SIG-M5 (cell line): Measurements from ENCODE around the gene AGMO.

ENCODE experiments used
- DNase-seq: peaks from one replicate; lab custom pipeline; 2025; lab: John Stamatoyannopoulos, UW

AGMO gene

DNA sequence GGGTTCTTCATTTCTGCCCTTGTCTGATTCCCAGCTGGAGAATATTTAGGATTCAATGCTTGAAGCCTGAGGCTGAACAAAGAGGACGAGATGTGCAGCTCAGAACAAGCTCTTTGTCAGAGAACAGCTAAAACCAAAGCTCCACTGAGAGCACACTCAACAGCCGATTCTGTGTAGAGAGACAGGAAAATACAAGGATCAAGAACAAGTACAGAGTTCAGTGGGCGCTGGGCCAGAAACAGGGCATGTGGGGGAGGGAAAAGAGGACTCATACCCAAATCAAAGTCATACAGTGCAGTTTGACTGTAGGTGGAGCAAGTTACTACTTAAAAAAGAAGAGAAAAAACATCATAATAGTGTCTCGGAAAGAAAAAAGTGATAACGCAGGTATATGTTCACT, at the start of gene AGMO:
AGMO (minus strand) TSS at position 181 of the 400 bp plus-strand sequence.
- no peak for DNase-seq

DNA sequence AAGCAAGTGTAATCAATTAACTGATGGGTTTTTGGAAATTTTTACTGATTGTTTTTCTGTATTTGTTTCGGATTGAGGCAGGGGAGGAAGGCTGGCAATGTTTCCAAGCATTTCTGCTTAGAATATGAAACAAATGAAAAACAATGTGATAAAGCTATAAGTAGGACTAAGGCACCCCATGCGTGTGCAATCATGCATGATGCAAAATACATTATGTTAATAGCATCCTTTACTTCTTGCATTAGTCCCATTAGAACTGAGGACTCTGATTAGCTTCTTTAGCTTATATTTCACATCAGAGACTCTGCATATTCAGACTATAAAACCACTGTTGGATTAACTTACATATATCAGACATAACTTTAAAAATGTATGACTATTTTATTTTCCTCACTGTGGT, 48.7 kb upstream of the AGMO start:
- DNase-seq, result no peak

DNA sequence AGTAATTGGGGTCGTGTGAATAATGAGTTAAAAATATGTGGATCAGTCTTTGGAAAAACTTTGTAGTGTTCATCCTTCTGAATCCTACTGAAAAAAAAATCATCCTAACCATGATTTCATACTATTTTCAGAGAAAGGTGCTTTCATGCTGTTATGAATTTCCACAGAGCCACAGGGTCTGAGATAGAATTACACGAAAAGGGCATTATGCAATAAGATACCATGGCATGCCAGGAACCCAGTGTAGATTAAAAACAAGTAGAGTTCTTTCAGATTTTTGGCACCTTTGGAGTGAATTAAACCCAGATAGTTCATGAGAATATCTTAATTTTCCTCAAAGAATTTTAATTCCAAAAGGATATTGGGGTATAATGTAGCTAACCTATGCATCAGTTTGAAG, 47.5 kb upstream of the AGMO start:
- no peak for DNase-seq

DNA sequence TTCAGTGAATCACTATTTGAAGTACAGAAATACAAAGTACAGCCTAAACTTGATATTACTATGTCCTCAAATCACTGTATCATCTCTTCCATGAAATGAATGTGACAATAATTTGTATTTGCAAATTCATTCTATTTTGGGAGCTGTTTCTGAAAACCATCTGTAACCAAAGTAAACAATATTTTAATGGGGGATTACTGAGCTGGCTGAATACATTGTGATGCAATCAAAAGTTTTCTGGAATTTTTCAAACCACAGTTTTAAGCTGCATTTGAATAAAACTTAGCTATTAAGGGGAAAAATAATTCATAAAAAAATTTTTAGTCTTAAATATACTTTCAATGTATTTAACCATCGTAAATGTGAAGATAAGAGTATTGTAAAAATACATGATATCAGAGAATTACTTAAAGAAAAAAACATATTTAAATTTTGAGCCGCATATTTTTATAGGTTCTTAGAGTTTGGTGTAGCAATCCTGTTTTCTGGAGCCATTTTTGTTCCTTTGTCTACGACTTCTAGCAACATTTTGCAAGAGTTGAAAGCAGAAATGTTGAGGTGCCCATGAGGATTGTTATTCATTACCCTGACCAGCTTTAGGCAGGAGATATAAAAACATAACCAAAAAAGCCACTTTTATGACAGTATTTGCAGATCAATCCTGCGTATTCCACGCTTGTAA, 45.9 kb upstream of the AGMO start:
- DNase-seq, result no peak

DNA sequence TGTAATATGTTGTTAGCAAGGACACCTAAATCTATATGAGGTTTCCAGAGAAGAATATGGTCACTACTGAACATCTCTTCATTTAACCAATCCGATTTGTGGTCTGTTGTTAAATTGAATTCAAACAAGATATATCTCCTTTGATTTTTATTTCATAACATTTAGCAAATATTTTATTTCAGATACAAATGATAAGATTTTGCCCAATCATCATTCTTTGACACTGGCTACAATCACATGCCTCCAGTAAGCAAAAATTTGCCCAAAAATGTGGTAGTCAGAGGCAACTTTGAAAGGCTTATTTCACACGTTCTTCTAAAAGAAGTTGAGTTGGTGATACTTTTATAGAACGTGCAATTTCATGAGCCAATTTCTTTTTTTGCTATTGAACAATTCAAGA, 44.7 kb upstream of the AGMO start:
- DNase-seq, result no peak

DNA sequence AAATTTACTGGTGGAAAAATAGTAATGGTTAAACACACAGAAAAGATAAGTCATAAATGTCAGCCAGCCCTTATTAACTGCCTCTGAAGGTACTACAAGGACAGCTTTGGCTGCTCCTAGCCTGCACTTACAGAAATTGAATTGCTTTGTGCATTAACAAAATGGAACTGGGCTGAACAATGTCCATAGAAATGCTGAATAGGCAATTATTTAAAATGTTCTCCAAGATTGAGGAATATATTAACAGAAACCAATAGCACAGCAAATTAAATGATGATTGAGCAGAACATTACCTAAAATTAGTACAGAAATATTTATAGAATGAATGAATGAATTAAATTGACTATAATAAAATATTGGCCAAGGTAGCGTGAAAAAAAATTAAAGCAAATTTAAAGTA, 42.4 kb upstream of the AGMO start:
- no peak for DNase-seq

DNA sequence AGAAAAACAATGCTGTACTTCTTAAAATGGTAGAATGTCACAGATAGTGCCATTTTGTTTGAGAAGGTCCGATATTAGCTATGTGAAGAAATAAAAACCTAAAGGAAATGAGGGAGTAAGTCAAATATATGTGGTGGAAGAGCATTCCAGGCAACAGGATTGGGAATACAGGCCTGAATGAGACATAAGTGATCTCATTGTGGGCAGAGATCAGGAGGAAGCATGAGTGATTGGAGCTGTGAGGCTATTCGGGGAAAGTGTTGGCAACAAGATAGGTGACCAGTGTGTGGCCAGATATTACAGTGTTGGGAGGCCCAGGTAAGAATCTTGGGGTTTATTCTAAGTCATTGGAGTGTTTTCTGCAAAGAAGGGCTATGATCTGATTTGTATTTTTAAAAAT, 41.3 kb upstream of the AGMO start:
- DNase-seq, result no peak

DNA sequence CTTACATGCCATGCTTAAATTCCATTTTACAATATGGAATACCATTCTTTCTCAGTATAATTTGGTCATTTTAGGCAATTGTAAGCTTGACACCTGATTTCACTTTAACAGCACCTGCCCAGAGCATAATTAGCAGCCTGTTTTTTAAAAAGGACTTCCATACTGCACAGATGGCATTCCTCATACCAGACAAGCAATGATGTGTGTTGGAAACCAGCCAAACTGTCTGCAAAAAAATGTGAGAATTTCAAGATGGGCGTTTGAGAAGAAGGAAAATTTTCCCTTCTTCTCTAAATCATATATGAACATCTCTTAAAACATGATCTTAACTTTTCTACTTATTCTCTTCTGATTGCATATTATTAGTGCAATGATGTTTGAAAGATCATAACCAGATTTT, 40.4 kb upstream of the AGMO start:
- DNase-seq, result no peak

DNA sequence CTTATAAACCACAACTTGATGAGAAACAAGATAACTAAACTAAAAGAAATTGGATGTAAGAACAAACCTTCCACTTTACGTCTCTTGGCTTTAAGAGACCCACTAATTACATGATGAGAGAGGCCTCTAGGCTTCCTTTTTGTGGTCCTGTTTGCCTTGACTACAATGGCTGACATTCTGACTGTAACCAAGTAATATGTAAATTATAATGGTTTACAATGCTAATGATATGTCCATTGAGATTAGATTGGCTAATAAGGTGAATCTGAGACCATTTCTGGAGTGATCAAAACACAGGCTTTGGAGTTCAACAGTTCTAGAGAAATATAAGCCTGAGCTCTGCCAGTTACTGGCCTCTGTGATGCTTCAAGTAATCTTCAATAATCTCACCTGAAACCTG, 39.4 kb upstream of the AGMO start:
- no peak for DNase-seq

DNA sequence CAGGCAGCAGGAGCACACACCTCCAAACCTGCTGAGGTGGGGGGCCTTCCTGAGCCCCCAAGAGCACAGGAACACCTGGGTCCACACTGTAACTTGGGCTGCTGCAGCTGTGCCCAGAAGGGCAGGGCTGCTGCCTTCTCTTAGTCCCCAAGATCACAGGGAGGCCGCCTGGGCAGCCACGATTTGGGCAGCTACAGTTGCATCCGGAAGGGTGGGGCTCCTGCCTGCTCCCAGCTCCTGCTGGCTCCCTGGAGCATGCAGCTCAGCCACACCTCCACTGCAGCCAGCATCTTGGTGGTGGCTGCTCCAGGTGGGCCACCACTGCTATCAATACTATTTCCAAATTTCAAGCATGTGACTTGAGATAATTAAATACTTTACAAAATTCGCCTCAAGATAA, 38.5 kb upstream of the AGMO start:
- DNase-seq, result no peak

DNA sequence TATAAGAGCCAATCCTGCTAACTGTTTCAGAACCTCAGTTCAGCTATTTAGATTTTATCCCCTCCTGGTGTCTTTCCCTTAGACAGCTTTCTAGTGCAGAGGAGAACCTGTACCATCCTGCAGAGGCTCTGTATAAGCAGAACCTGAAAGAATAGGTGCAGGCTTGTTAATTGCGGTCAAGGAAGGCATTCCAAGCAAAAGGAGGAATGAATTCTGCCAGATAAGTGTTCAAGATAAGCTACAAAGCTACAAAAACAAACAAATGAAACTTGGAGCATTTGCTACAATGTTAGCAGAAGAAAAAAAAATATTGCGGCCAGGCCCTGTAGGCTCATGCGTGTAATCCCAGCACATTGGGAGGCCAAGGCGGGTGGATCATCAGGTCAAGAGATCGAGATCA, 32.6 kb upstream of the AGMO start:
- DNase-seq, result no peak

DNA sequence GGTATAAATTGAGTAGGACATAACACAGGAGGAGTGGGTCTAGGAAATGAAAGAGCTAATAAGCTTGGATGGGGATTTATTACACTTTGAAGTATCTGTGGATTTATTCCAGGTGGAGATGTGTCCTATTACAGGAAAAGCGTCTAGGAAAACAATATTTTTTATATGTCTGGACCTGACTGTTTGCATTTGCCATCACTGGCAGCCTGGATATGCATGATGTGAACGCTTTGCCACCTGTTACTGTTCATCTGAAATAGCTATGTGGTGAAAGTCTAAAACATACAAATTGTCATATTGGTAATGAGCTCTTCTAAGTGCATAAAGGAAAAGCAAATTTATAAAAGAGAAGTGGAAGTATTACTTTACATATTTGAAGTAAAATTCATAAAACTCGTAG, 31.6 kb upstream of the AGMO start:
- DNase-seq, result no peak

DNA sequence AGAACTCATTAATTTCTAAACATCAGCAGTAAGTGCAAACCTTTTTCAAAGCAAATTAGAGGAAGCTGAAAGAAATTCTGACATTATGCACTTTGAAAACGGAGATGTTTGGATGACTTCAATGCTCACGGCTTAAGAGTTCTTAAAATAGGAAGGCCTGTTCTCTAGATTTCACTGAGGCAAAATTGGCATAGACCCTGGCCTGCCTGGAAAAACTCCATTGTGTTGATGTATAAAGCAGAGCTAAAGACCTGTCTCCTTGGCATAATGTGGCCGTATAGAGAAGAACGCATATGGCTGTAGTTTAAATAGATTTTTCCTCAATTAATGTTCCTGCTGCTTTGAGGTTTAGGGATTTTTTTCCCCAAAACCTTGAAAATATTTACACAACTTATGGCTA, 24.5 kb upstream of the AGMO start:
- DNase-seq, result no peak

DNA sequence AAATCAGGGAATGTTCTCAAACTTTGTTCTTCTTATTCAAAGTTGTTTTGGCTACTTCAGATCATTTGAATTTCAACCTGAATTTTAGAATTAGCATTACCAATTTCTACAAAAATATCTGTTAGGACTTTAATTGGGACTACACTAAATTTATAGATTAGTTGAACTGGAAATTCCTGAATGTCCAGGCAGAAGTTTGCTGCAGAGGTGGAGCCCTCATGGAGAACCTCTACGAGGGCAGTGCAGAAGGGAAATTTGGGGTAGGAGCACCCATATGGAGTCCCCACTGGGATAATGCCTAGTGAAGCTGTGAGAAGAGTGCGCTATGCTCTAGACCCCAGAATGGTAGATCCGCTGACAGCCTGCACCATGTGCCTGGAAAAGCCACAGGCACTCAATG, 22.8 kb upstream of the AGMO start:
- no peak for DNase-seq

DNA sequence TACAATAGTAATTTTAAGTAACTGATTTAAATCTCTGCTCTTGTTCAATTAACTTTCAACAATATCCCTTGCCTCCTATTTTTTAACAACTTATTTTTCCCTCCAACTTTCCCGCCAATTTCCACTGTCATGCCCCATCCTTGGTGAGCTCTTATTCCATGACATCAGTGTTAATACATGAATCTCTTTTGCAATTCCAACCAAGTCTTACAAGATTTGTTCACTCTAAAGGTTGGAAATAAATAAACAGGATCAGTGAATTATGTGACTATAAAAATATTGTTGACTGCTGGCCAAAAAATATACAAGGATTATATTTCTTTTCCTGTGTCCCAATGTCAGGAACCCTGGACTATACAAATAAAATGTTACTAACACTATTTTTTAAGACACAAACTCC, 21.0 kb upstream of the AGMO start:
- no peak for DNase-seq

DNA sequence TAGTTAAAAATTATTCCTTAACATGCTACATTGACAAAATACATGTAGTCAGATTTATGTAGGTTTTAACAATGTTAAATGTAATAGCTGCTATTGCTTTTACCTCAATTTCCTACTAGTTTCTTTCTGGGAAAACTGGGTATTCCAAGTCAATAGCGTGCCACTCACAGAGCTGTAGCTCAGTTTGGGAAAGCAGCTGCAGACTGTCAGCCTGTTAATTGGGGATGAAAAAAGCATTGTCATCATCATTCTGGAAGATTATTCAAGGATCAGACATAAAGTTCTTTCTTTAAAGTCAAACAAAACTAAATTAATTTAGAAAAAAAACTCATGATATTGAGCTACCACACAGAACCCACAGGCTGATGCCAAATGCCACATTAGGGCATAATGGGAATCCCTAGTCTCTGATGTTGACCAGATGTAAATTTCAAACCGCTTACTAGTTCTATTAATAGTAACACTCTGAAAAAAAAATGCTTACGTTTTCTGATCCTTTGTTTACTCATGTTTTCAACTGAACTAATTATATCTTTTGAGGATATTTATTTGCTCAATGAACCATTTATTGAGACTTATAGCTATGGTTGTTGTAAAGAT, 19.6 kb upstream of the AGMO start:
- DNase-seq, result no peak

DNA sequence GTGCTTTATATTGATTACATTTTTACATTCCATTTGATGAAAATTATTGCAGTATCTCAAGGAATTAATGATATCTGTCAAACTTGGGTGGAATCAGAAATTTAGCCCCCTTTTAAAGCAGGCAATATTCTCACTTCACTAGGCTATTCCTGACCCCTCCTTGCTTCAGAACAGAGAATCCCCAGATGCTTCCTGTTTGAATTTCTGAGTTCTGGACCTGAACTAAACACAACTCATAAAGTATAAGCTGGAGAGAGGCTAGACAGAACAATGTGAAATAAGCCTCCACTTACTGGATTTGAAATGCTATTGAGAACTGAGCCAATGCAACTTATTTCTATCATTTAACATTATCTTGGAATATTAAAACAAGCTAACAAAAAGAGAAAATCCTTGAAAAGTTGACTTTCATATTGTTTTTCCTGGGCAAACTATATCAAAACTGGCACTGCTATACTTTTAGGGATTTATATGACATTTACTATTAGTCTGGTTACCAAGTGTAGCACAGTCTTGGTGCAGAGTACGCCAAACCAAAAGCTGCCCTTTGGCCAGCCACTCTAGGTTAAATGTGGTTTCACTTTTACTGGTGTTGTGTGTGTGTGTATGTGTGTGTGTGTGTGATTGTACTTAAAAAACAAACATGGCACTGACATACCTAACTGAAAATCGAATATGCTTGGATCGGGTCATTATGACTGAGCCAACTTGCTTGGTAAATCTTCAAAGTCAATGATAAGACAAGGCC, 19.0 kb upstream of the AGMO start:
- DNase-seq, result no peak

DNA sequence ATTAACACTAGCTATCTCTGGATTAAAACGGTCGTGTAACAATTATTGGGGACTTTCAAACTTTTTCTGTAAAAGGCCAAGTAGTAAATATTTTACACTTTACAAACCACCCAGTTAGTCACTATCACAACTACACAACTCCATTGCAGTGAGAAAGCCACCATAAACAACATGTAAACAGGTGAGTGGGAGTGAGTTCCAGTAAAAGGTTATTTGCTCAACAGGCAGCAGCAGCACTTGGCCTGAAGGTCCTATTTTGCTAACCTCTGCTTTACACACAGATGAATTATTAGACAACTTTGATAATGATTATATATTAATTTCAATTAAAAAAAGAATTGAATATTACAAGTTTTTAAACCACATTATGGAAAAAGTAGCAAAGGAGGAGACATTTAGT, 15.8 kb upstream of the AGMO start:
- no peak for DNase-seq

DNA sequence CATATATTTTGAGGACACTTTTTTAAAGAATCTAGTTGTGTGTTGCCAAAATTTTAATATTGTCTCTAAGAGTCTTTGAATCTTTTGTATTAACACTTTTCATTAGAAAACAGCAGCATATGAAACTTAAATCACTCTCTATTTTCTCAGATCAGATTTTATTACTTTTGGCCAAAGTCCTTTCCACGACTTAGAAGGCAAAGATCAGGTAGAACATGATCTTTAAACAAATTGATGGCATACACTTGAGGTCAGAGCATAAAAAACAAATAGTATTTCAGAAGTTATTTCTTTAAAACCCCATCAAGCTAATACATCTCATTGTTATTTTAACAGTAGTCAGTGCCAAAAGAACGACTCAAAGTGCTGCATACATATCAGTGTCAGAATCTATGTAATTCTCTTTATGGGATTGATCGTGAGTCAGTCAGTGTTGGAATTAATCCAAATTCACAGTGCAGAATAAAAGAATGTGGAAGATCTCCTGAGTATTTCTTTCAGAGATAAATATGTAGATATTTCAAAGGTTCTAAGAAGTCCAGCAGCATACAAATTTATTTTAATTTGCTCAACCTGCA, 9.6 kb upstream of the AGMO start:
- no peak for DNase-seq

DNA sequence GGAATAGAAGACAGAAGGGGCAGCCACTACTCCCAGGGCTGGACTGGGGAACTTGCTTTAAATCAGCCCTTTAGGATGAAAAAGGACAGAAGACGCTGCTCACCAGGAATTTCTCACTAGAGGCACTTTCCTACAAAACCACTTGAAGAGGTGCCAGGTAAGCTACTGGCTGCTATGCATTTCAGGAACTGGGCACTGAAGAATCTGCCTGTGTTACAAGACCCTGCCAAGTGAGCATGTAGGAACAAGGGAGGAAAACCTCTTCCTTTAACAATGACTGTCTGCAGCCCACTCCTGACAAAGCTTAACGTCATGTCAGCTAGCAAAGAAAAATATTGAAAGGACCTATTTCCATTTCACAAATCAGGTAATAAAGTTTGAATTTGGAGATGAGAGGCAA, 5.8 kb upstream of the AGMO start:
- no peak for DNase-seq

DNA sequence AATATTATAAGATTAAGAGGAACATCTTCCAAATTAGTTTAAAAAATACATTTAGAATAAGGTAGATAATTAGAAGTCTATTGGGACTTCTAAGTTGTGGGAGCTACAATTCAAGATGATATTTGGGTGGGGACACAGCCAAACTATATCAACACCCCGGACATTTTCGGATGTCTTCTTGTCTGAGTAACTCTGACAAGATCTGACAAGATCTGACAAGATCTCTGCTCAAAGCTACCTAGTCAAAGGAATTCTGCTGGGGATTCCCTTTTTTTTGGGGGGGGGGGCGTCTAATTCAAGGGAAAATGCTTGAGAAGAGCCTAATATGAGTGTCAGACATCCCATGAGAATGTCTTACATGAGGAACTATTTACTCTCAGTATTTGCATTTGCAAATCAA, 5.2 kb upstream of the AGMO start:
- DNase-seq, result no peak

DNA sequence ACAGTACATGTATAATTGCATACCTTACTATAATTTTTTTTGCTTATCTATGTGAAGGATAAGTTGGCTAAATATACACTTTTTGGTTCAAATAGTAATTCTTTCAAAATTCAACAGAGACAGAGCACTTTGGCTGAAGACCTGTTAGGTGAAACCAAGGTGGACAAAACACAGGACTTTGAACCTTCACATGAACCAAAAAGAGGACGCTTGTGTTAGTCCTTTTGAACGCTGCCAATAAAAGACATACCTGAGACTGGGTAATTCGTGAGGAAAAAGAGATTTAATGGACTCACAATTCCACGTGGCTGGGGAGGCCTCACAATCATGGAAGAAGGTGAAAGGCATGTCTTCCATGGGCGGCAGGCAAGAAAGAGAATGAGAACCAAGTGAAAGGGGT, 4.7 kb upstream of the AGMO start:
- DNase-seq, result no peak

DNA sequence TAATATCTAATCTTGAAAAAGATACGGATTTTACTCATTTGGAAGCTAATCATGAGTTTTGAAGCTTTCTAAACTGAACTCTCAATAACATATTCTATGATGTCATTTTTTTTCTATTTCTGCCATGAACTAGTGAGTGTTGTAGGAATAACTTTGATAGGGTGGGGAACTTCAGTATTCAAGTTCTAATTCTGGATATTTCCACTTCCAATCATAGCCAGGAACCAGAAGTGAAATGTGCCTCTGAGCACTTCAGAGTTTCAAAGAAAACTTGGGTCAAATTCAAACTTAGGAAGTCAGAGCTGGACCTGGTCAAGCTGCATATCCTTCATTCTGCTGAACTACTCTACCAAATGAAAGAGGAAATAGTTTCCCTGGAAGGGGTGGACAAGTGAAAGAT, 847 bp downstream of the AGMO start:
- no peak for DNase-seq
